Mononuclear cell (primary cell): ENCODE measurements around the gene LTBP2. TPM values are rescaled to one million over a fixed set of nuclear protein-coding genes. Genes with fewer than 3 reads are reported as not detected.

Experiments used
- H3K27me3 ChIP-seq: 2 replicates; pipeline ENCODE4 v1.6.0; 2011; ENCODE audit warnings: low read length, control low read depth; ENCODE audit not compliant: insufficient read depth
- H3K4me1 ChIP-seq: 2 replicates; pipeline ENCODE4 v1.5.1; 2011; ENCODE audit warnings: mild to moderate bottlenecking, low read length, control low read depth; ENCODE audit not compliant: insufficient read depth
- H3K4me3 ChIP-seq: 2 replicates; pipeline ENCODE4 v1.5.1; 2011; ENCODE audit warnings: mild to moderate bottlenecking, low read length, moderate library complexity
- H3K9me3 ChIP-seq: 2 replicates; pipeline ENCODE4 v1.5.1; 2011; ENCODE audit warnings: low read depth, mild to moderate bottlenecking, control low read depth, low read length
- total RNA-seq: library from RNA; depleted of rRNA; stranded (reverse); fragments of >200 nt; gene quantifications from one replicate; pipeline ENCODE4 v1.2.3, GENCODE V29; 2012

LTBP2 gene
- total RNA-seq, 1 donor = 0.42 TPM

GRCh38 chr14:74505831-74506230, 106.2 kb downstream of the LTBP2 start:
- Histone ChIP-seq H3K27me3 (no peaks in the 10 kb centered on the region), H3K9me3 (no peaks in the 10 kb centered on the region), H3K4me3 (no peak overlapping the region), H3K4me1 (no peaks in the 10 kb centered on the region)

GRCh38 chr14:74504874-74505720, 106.9 kb downstream of the LTBP2 start:
- H3K27me3 ChIP-seq = no peaks in the 10 kb centered on the region
- no peak overlapping the region for H3K4me3 ChIP-seq
- H3K9me3 ChIP-seq = no peaks in the 10 kb centered on the region
- no peaks in the 10 kb centered on the region for H3K4me1 ChIP-seq

- no peak overlapping the region for H3K4me3 ChIP-seq
- no peaks in the 10 kb centered on the region for H3K4me1 ChIP-seq
- H3K9me3 ChIP-seq = no peaks in the 10 kb centered on the region
- H3K27me3 ChIP-seq = no peaks in the 10 kb centered on the region
Measured at GRCh38 chr14:74504412-74504811, 107.6 kb downstream of the LTBP2 start.

GRCh38 chr14:74503938-74504335, 108.1 kb downstream of the LTBP2 start:
- Histone ChIP-seq H3K9me3 (no peaks in the 10 kb centered on the region), H3K4me3 (no peak overlapping the region), H3K27me3 (no peaks in the 10 kb centered on the region), H3K4me1 (no peaks in the 10 kb centered on the region)

GRCh38 chr14:74503291-74503937, 108.6 kb downstream of the LTBP2 start:
- Histone ChIP-seq H3K4me1 (no peaks in the 10 kb centered on the region), H3K27me3 (no peaks in the 10 kb centered on the region), H3K4me3 (no peak overlapping the region), H3K9me3 (no peaks in the 10 kb centered on the region)

- Histone ChIP-seq H3K4me3 (no peak overlapping the region), H3K4me1 (no peaks in the 10 kb centered on the region), H3K9me3 (no peaks in the 10 kb centered on the region), H3K27me3 (no peaks in the 10 kb centered on the region)
Measured at GRCh38 chr14:74502236-74503019, 109.6 kb downstream of the LTBP2 start.

- no peaks in the 10 kb centered on the region for H3K4me1 ChIP-seq
- H3K4me3 ChIP-seq = no peak overlapping the region
- no peaks in the 10 kb centered on the region for H3K27me3 ChIP-seq
- H3K9me3 ChIP-seq = no peaks in the 10 kb centered on the region
Measured at GRCh38 chr14:74501691-74502090, 110.3 kb downstream of the LTBP2 start.

- Histone ChIP-seq H3K27me3 (no peaks in the 10 kb centered on the region), H3K4me1 (no peaks in the 10 kb centered on the region), H3K4me3 (no peak overlapping the region), H3K9me3 (no peaks in the 10 kb centered on the region)
Measured at GRCh38 chr14:74501135-74501614, 110.9 kb downstream of the LTBP2 start.

- H3K4me1 ChIP-seq = no peaks in the 10 kb centered on the region
- H3K4me3 ChIP-seq = no peak overlapping the region
- no peaks in the 10 kb centered on the region for H3K9me3 ChIP-seq
- no peaks in the 10 kb centered on the region for H3K27me3 ChIP-seq
Measured at GRCh38 chr14:74500417-74501134, 111.5 kb downstream of the LTBP2 start.

- H3K9me3 ChIP-seq = no peaks in the 10 kb centered on the region
- no peaks in the 10 kb centered on the region for H3K27me3 ChIP-seq
- H3K4me1 ChIP-seq = peaks cover 38% of the 10 kb centered on the region
- no peak overlapping the region for H3K4me3 ChIP-seq
Measured at GRCh38 chr14:74495356-74495755, 116.7 kb downstream of the LTBP2 start.

GRCh38 chr14:74493343-74494261, 118.4 kb downstream of the LTBP2 start, which contains the start of gene ISCA2:
ISCA2 (plus strand) TSS chr14:74493765; CDS start chr14:74493775, 10 bp downstream.
- peaks cover 53% of the 10 kb centered on the region for H3K4me1 ChIP-seq
- H3K4me3 ChIP-seq = peak within 1 kb of the TSS; percentile 95
- H3K9me3 ChIP-seq = no peaks in the 10 kb centered on the region
- H3K27me3 ChIP-seq = no peaks in the 10 kb centered on the region

- H3K4me3 ChIP-seq = peak within 1 kb of the TSS; percentile 95
- no peaks in the 10 kb centered on the region for H3K27me3 ChIP-seq
- no peaks in the 10 kb centered on the region for H3K9me3 ChIP-seq
- peaks cover 53% of the 10 kb centered on the region for H3K4me1 ChIP-seq
Measured at GRCh38 chr14:74492776-74493342, 119.2 kb downstream of the LTBP2 start, which contains the start of gene NPC2. NPC2 (minus strand) TSS chr14:74493305; CDS start chr14:74493274, 31 bp downstream.

- Histone ChIP-seq H3K9me3 (no peaks in the 10 kb centered on the region), H3K4me3 (peak overlapping the region; percentile 93), H3K4me1 (peaks cover 53% of the 10 kb centered on the region), H3K27me3 (no peaks in the 10 kb centered on the region)
Measured at GRCh38 chr14:74491956-74492775, 119.9 kb downstream of the LTBP2 start.
